Measurements from ENCODE around the gene TTC28.
A peak's percentile ranks its signal among the peaks of the same experiment; 100 is the strongest.

TTC28 gene

GRCh38 chr22:28283068-28283654 lies 396.5 kb downstream of the TTC28 start:
- Histone ChIP-seq H3K27ac (no peak overlapping the region), H3K27me3 (replicated peaks) (no peaks in the 10 kb centered on the region), H3K36me3 (replicated peaks) (no peaks in the 10 kb centered on the region), H3K4me3 (ENCODE audit: low read depth, low read length) (no peak overlapping the region)
- no peak for TF ChIP-seq CTCF (IDR thresholded peaks at IDR 0.05; ENCODE audit: low read depth, low read length, missing control alignments)
- DNase-seq, result peak; percentile 5
- in situ Hi-C loops (cut with HindIII; ENCODE audit: low pct_ligation_motif_present, low sequenced_read_pairs), result no loop called here

GRCh38 chr22:28282405-28283067 lies 397.1 kb downstream of the TTC28 start:
- Histone ChIP-seq H3K36me3 (replicated peaks) (no peaks in the 10 kb centered on the region), H3K4me3 (ENCODE audit: low read depth, low read length) (no peak overlapping the region), H3K27me3 (replicated peaks) (no peaks in the 10 kb centered on the region), H3K27ac (no peak overlapping the region)
- in situ Hi-C loops (cut with HindIII; ENCODE audit: low pct_ligation_motif_present, low sequenced_read_pairs), result no loop called here
- DNase-seq, result no peak
- TF ChIP-seq CTCF (IDR thresholded peaks at IDR 0.05; ENCODE audit: low read depth, low read length, missing control alignments), result no peak

GRCh38 chr22:28279888-28280287 lies 399.8 kb downstream of the TTC28 start:
- TF ChIP-seq CTCF (IDR thresholded peaks at IDR 0.05; ENCODE audit: low read depth, low read length, missing control alignments), result no peak
- no peak for DNase-seq
- Histone ChIP-seq H3K27ac (no peak overlapping the region), H3K4me3 (ENCODE audit: low read depth, low read length) (no peak overlapping the region), H3K36me3 (replicated peaks) (no peaks in the 10 kb centered on the region), H3K27me3 (replicated peaks) (no peaks in the 10 kb centered on the region)
- in situ Hi-C loops (cut with HindIII; ENCODE audit: low pct_ligation_motif_present, low sequenced_read_pairs), result no loop called here

GRCh38 chr22:28269277-28269676 lies 410.4 kb downstream of the TTC28 start:
- in situ Hi-C loops (cut with HindIII; ENCODE audit: low pct_ligation_motif_present, low sequenced_read_pairs), result no loop called here
- DNase-seq, result no peak

GRCh38 chr22:28268850-28269249 lies 410.8 kb downstream of the TTC28 start:
- H3K27me3 ChIP-seq (replicated peaks), result no peaks in the 10 kb centered on the region
- in situ Hi-C loops (cut with HindIII; ENCODE audit: low pct_ligation_motif_present, low sequenced_read_pairs), result no loop called here
- no peaks in the 10 kb centered on the region for H3K36me3 ChIP-seq (replicated peaks)
- H3K4me3 ChIP-seq (ENCODE audit: low read depth, low read length), result no peak overlapping the region
- TF ChIP-seq CTCF (IDR thresholded peaks at IDR 0.05; ENCODE audit: low read depth, low read length, missing control alignments), result no peak
- DNase-seq, result no peak
- no peak overlapping the region for H3K27ac ChIP-seq

More at GRCh38 chr22:28269277-28269676, 410.4 kb downstream of the TTC28 start:
- no peaks in the 10 kb centered on the region for H3K27me3 ChIP-seq (replicated peaks)
- H3K4me3 ChIP-seq (ENCODE audit: low read depth, low read length), result no peak overlapping the region
- H3K27ac ChIP-seq, result no peak overlapping the region
- H3K36me3 ChIP-seq (replicated peaks), result no peaks in the 10 kb centered on the region
- no peak for TF ChIP-seq CTCF (IDR thresholded peaks at IDR 0.05; ENCODE audit: low read depth, low read length, missing control alignments)

GRCh38 chr22:28268171-28268570 lies 411.5 kb downstream of the TTC28 start:
- H3K27ac ChIP-seq, result no peak overlapping the region
- DNase-seq, result no peak
- in situ Hi-C loops (cut with HindIII; ENCODE audit: low pct_ligation_motif_present, low sequenced_read_pairs), result no loop called here
- H3K36me3 ChIP-seq (replicated peaks), result no peaks in the 10 kb centered on the region
- H3K27me3 ChIP-seq (replicated peaks), result no peaks in the 10 kb centered on the region
- TF ChIP-seq CTCF (IDR thresholded peaks at IDR 0.05; ENCODE audit: low read depth, low read length, missing control alignments), result no peak
- H3K4me3 ChIP-seq (ENCODE audit: low read depth, low read length), result no peak overlapping the region

Data from brain microvascular endothelial cell (primary cell).